NCI-H526 (cell line): Measurements from ENCODE around the gene ALDH1A3.

Experiments used
- DNase-seq, 2 experiments: peaks; one replicate each; lab custom pipeline; 2025; lab: John Stamatoyannopoulos, UW

The ALDH1A3 gene

DNA sequence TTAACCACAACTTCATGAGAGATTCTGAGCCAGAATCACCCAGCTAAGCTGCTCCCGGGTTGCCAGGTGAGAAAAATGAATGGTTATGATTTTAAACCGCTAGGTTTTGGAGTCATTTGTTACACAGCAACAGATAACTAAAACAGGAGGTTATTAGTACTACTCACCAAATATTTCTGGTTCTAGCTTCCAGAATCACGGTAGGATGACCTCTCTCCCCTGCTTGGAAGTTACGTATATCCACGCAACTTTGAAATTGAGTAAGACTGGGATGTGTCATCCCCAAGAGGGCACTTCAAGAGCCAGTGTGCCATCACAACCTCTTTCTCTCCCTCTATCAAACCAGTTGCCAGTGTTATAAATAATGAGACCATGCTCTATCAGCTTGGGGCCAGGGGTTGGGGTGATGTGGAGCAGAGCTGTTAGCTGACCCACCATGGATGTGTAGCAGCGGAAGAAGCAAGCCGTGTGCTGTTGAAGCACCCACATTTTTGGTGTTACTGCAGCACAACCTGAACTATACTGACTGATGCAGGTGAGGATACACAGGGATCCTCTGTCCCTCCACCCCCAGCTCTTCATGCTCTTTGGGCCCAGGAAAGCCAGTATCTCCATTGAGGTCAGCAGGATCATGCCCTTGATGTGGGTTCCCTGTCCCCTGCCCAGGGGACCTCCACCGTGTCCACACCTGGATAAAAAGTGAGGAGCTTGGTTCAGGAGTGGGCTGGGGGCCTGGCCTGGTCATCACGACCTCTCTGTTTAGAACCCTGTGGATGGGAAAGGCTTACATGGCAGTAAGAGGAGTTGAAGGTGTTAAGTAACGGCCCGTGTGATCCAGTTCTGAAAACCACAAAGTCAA lies 19.4 kb upstream of the ALDH1A3 start:
- no peak for DNase-seq

DNA sequence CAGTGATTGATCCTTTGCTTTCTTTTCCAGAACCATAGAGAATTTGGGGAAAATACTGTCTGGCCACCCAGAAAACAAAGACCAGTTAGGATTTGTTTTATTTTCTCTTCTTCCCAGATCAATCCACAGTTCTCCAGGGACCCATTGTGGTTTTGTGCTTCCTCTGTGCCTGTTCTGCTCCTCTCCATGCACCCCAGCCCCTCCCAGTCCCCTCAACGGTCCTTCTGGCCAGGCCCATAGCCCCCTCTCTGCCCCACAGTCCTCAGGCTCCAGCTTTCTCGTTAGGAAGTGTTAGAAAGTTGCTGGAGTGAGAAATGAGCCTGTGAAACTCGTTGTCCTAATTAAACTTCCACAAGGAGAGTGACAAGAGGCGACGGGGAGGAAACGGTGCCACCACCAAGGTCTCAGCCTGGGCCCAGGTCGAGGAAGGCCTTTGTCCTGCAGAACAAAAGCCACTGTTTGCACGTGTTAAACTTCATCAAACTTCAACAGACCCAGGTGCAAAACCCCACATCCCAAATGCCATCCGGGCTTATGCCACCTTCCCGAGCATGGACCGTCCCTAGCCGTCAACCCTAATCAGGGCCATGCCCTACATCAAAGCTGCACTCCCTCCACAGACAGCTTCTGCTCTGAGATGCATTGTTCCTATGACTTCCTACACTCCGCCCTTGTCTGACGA lies 18.7 kb upstream of the ALDH1A3 start:
- no peak for DNase-seq

DNA sequence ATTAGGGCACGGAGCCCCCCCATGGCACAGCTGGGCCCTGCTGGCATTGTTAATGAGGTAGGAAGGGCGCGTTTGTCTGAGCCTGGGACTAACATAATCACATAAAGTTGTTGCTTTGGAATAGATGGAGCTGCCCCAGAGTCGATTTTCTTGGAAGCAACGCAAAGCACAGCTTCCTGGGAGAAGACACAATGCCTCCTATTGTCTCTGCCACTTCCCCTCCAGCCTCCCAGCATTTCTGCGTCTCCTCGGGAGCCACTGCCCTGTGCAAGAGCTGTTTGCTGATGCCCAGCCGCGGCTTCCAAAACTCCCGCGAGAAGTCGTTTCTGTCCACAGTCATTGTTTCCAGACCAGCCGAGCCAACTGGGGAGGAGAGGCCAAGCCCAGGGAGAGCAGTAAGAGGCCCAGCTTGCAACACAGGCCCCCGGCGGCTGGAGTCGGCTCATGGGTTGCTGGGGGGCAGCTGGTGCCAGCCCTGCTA lies 18.1 kb upstream of the ALDH1A3 start:
- DNase-seq = peak in 1 of 2 experiments; percentile 45

DNA sequence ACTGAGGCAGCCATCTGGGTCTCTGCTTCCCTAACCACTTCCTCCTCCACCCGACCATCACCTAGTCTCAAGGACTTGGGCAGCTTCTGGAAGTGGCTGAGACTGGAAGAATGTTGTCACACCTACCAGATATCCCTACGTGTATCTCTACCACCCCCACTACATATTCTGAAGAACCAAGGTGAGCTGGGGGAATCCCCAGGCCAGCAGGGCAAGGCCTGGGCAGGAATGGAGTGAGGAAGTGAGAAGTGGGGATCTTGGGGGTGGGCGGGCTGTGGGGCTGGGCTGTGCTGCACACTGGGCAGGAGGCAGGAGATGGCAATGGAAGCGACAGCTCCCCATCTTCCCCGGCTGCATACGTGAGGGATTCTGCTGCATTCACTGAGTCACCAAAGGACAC lies 17.5 kb upstream of the ALDH1A3 start:
- DNase-seq = no peak

DNA sequence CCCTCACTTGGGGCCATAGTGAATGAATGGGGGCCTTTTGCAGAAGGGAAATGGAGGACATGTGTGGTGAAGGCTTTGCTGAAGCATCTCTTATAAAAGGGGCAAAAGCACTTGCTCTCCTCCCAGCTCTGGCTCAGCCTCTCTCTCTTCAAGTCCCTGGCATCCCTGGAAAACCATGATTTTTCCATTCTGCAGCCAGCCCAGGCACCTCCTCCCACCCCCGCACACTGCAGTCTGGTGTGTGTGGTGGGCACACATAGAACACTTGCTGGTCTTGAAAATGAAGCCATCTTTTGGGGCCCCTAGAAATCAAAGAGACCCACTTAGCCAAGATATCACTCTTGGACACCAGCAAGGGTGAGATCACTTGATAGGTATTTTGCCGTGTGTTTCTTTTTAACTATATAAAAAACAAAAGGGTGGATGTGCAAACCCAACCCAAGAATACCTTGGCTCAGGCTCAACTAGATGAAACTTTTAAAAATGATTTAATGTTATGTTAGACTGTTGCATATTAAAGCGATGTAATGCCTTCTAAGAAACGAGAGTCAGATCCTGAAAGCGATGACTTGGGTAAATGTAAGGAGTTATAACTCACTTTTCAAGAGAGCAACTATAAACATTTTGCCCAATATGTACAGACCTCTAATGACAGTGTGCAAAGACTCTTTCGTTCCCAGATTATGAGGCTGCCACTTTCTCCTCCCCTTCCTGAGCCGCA lies 16.4 kb upstream of the ALDH1A3 start:
- no peak for DNase-seq

DNA sequence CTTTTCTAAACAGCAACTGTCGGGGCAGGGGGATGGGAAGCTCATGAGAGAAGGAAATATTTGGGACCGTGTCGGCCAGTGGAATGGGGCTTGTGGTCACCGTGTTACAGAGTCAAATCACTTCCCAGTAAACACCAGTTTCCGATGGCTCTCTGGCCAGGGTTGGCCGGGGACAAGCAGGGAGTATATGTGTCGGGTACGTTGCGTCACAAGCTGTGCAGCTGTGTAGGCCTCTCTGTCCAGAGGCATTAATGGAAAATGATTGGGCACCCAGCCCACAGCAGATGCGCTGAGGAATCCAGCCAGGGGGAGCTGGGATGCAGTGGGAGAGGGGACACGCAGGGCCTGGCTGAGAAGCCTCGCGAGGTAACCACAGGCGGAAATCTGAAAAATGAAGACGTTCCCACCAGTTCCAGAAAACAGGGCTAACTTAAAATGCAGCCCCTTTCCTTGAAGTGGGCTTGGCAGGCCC lies 15.8 kb upstream of the ALDH1A3 start:
- no peak for DNase-seq

DNA sequence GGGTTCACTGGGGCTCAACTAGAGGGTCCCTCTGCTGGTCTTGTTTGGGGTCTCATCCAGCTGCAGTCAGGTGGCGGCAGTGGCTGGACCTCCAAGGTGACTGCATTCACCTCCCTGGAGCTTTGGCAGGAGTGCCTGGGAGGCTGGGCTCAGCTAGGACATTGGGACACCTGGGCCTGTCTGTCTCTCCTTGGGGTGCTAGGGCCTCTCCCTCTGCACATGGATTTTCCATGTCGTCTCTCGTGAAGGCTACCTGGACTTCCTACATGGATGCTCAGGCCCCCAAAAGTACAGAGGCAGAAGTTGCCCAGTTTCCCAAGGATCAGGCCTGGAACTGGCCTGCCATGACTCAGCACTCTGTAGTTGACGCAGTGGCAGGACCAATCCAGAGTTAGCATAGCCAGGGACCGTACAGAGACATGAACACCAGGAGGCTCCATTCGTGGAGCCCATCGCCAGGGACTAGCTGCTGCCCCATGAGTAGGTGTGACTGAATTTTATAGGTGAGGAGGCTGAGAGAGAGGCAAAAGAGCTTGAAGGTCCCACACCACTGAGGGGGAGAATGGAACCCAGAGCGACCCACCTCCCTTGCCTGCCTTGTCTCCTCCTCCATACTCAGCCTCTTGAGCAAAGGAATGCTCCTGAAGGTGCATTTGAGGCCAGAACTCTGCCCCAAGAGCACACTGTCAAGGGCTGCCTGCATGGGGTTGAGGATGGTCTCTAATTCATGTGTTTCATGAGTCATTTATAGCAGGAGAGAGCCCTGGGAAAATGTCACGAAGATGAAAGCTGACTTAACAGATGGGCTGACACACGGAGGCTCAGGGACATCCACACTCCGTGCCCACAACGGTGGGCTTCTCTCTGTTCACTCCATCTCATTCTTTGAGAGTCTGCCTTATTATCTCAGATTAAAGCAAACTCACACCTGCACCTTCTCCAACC lies 13.0 kb upstream of the ALDH1A3 start:
- DNase-seq = no peak

DNA sequence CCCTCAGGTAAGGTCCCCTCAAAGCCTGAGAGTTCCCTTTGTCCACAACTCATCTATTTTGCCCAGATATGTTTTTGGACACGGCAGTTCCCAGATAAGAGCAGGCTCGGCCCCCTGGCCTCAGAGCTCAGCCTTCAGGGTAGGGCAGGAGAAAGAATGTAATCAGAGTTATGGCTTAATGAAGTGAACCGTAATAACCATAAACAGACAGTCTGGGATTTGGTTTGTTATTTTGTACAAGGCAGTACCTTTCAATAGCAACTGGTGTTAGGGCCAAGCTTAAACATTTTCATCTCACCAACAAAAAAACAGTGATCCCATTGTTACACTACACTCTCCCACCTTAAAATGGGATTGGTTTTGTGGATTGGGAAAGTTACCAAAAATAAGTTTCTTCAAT lies 12.2 kb upstream of the ALDH1A3 start:
- no peak for DNase-seq

DNA sequence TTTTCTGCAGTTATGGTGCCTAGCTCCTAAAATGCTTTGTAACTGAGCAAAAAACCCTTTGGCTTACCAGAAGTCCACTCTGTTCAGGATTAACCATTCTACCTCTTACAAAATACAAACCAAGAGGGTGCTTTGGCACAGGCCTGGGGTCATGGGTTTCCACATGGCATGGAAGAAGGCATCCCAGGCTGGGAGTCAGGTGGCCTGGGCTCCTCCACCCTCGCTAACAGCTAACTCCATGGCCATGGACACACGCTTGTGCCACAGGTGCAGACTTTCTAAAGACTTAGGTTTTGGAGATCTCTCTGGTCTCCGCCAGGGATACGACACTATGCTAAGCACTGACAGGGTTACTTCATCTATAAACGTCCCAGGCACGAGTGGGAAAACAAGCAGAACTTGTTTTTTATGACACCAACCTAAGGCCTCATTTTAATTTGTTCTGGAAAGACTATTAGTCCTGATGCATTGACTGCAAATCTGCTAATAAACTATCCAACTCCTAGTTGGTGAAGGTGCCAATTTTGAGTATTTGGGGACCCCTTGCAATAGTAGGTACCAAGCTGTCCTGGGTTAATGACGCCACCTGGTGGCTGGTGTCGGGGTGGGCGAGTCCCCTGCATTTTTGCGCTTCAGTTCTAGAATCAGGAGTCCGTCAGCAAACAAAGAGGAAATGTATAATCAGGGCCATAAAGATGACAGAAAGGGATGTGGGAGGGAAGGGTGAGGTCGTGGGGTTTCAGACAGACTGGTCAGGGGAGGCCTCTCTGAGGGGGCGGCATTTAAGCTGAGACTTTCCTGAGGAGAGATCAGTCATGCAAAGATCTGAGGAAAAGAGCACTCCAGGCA lies 10.3 kb upstream of the ALDH1A3 start:
- peak in 1 of 2 experiments; percentile 4 for DNase-seq

DNA sequence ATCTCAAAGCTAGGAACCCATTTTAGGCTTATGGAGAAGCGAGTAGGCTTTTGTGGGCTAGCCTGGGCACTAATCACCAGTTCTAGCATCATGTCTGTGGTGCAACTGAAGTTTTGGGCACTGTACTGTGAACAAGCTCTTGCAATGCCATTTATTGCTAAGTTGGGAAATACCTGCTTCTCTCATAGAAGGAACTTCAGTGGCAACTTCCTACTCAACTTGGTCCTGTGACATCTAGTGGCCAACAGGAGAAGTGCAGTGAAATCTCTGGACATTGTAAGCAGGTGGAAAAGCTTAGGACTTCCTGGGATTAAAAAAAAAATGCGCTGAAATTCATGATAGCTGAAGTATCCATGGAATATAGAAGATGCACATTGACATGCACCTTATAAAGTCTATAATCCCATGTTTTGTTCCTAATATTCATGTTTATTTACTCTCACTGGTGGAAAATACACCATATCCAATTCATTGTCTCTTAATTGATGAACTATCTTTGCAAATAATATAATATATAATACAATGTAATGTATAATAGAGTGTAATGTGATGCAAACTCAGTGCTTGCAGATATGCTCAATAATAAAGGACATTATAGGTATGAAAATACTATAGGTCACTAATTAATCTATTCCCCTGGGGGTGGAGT lies 6.5 kb upstream of the ALDH1A3 start:
- DNase-seq = peak; percentile 72 to 83

DNA sequence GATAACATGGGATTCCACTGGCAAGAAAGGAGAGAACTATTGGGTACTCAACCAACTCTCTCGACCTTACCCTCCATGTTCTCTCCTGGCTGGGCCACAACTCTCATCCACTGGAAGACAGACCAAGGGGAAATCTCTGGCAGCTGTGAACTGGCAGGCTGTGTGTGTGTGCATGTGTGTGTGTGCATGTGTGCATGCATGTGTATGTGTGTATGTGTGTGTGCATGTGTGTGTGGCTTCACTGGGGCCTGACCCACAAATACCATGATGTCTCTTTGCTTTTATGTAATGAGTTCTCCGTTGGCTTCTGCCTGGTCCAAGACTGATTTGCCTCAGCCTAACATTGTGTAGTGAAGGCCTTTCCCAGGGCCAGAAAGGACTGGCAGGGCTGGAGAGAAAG lies 4.1 kb upstream of the ALDH1A3 start:
- DNase-seq = no peak

DNA sequence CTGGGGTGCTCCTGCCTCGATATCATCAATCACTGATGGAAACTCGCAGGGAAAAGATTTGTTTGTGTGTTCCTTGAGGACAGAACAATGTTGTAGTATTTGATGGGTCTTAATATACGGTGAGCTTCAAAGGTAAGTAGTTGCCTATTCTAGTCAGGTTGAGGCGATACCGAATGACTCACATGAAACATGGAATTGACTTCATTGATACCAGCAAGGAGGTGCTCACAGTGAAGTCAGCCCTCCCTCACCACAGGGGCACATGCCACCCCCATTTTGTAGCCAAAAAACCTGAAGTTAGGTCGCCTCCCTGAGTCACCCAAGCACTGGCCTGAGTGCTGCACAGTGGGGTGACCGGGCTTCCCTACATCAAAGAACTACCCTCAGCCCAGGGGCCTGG lies 3.7 kb upstream of the ALDH1A3 start:
- no peak for DNase-seq

DNA sequence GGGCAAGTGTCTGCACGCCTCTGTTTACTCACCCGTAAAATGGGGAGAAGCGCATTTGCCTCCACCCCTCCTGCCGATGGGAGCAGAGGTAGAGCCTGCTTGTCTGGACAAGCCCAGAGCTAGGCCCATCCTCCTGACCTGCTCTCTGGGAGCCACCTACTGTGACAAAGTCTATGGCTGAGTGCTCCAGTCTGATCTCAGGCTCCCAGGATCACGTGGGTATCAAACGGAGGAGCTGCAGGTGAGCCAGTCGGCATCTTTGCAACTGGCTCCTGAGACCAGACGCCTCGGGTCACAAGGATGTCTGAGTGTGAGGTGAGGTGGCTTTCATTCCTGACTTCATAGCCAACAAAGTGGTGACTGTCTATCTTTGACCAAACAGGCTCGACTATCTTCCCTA lies 2.1 kb upstream of the ALDH1A3 start:
- peak in 1 of 2 experiments; percentile 58 for DNase-seq

DNA sequence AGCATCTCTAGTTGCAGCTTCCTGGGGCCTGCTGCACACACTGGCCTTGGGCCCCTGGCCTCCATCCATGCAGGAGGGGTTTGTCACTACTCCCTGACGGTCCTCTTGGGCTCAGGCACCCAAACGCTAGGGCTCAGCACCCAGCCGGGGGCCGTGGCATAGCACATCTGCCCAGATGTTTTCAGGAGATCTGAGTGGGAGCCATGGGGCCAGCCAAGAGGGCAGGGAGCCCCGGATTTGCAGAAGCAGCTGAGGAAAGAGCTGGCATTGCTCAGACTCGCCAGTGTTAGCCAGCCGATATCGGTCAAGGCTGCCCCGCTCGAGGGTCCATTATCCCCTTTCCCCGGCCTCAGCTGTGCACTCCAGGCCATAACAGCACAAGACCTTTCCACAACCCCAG lies 1.5 kb upstream of the ALDH1A3 start:
- DNase-seq = no peak

DNA sequence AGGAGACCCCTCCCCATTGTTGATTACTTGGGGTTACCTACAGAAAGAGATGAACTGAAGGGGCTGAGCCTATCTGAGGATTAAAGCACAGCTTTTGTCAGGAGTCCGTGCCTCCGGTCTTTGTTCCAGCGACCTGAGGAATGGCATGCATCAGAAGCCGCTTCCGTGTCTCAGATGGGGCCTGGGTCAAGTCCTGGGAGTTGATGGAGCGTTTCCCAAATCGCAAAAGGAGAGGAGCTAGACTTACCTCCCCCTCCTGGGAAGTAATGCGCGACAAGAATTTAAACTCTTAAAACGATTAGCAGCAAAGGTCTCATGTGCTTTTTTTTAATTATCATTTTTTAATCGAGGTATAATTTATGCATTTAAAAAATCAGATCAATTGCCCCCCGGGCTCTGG lies 983 bp upstream of the ALDH1A3 start:
- DNase-seq = no peak

DNA sequence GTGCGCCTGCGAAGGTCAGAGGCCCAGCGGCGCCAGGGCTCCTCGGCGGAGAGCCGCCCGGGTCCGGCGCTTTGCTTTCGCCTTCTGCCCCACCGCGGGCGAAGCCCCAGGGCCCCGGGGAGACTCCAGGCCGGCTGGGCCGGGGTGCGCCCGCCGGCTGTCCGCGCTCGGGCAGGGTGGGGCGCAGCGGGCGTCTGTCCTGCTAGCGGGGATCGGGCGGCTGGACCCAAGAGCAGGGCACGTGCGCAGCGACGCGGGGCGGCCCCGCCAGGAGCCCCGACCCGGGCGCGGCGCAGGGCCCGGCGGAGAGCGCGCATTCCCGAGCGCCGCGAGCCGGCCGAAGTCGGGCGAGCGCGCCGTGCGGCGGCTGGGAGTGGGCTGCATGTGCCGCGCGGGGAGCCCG lies 569 bp upstream of the ALDH1A3 start:
- peak in 1 of 2 experiments; percentile 52 for DNase-seq

DNA sequence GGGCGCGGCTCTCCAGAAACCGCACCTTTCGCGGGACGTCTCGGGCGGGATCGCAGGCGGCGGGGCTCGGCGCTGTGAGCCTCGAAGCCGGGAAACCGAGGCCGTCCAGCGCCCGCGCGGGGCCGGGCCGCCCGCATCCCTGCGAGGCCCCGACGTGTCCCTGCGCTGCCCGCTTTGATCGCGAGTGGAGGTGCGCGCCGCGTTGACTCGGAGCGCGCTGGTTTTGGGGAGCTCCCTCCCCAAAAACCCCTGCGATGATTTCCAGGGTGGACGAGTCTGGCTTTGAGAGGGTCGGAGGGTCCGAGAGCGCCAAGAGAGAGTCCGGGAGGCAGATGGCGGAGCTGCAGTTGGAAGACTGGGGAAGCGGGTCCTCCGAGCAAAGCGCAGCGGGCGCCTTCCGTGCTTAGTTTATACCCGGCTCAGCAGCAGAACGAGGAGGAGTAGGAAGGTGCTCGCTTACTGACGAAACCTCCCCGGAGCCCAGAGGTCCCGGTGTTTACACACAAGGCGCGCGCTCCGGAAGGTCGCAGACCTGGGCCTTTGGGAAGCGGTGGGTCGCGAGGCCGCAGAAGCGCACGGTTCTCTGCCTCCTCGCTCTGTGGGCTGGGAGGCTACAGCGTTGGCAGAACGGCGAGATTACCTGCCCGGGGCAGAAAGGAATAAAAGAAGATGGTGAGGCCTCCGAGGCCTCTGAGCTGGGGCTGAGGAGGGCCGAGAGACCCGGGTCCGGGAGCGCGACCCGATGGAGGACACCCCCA lies 687 bp downstream of the ALDH1A3 start:
- peak in 1 of 2 experiments; percentile 12 for DNase-seq

DNA sequence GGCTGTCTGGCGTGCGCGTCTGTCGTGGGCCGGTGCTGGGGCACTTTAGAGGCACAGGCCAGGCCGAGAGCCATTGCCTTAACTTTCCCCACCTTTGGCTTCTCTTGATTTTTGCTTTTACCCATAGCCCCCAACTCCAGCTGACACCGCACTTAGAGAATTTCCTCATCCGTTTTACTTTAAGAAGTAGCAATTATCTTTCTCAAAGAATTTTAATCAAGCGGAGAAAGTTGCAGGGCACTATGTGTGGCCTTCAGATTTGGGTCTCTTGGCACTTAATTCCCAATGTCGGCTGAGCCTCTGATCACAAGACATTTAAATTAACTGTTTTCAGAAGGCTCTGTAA lies 1.2 kb downstream of the ALDH1A3 start:
- DNase-seq = no peak
